GM23338 (cell line): ENCODE results near the gene ZSCAN25. TPM values are rescaled to one million over a fixed set of nuclear protein-coding genes. Genes with fewer than 3 reads are reported as not detected.

ENCODE experiments used
- ATAC-seq: fragments of 200-7000 bp; cut with Tn5 transposase; 3 replicates; pipeline ENCODE4 v1.9.1; 2020
- DNase-seq: peaks from one replicate; pipeline ENCODE4 v3.0.0-alpha.2; 2015; ENCODE audit warnings: low spot score
- H2AFZ ChIP-seq: fragments of 200-600 bp; sonication (generic); 2 replicates; pipeline ENCODE4 v1.8.0; 2016; ENCODE audit warnings: antibody characterized with exemption, mild to moderate bottlenecking, moderate library complexity
- H3F3A ChIP-seq: fragments of 200-600 bp; sonication (generic); replicated peaks from 2 replicates; pipeline ENCODE4 v1.8.0; 2017; ENCODE audit warnings: antibody characterized with exemption, mixed run types, low read depth
- H3K27ac ChIP-seq: fragments of 200-600 bp; sonication (generic); 2 replicates; pipeline ENCODE4 v1.6.1; 2016; ENCODE audit warnings: low read depth
- H3K27me3 ChIP-seq: fragments of 200-600 bp; sonication (generic); 2 replicates; pipeline ENCODE4 v1.8.0; 2016; ENCODE audit warnings: mild to moderate bottlenecking, mixed run types, moderate library complexity; ENCODE audit not compliant: insufficient read depth
- H3K36me3 ChIP-seq: fragments of 200-600 bp; sonication (generic); 2 replicates; pipeline ENCODE4 v1.8.0; 2016; ENCODE audit warnings: mild to moderate bottlenecking; ENCODE audit not compliant: insufficient read depth
- H3K4me1 ChIP-seq: fragments of 200-600 bp; sonication (generic); 2 replicates; pipeline ENCODE4 v1.8.0; 2016; ENCODE audit warnings: mild to moderate bottlenecking, moderate library complexity; ENCODE audit not compliant: insufficient read depth
- H3K4me2 ChIP-seq: fragments of 200-600 bp; sonication (generic); 2 replicates; pipeline ENCODE4 v1.7.1; 2017; ENCODE audit warnings: mixed run types
- H3K4me3 ChIP-seq: fragments of 200-600 bp; sonication (generic); 2 replicates; pipeline ENCODE4 v1.6.1; 2016; ENCODE audit warnings: mixed run types
- H3K79me2 ChIP-seq: fragments of 200-600 bp; sonication (generic); replicated peaks from 2 replicates; pipeline ENCODE4 v1.8.0; 2017; ENCODE audit warnings: mild to moderate bottlenecking; ENCODE audit not compliant: insufficient read depth
- H3K9me2 ChIP-seq: fragments of 200-600 bp; sonication (generic); 2 replicates; pipeline ENCODE4 v1.8.0; 2017; ENCODE audit not compliant: insufficient read depth
- H4K20me1 ChIP-seq: fragments of 200-600 bp; sonication (generic); replicated peaks from 2 replicates; pipeline ENCODE4 v1.8.0; 2017; ENCODE audit warnings: mild to moderate bottlenecking; ENCODE audit not compliant: insufficient read depth
- H3K27ac Mint-ChIP-seq: 2 replicates; pipeline ENCODE4 v1.8.0; 2020; ENCODE audit warnings: inconsistent platforms, mild to moderate bottlenecking, moderate library complexity, mixed read lengths
- H3K27me3 Mint-ChIP-seq: 3 replicates; pipeline ENCODE4 v1.8.0; 2022; ENCODE audit warnings: low read depth, mild to moderate bottlenecking, moderate library complexity, mixed read lengths, inconsistent platforms; ENCODE audit not compliant: insufficient read depth, poor library complexity
- H3K36me3 Mint-ChIP-seq: 3 replicates; pipeline ENCODE4 v1.8.0; 2021; ENCODE audit warnings: low read depth, mild to moderate bottlenecking, inconsistent platforms, moderate library complexity, mixed read lengths
- H3K4me1 Mint-ChIP-seq: 3 replicates; pipeline ENCODE4 v1.8.0; 2020; ENCODE audit warnings: mild to moderate bottlenecking, inconsistent platforms, mixed read lengths
- H3K4me3 Mint-ChIP-seq: 3 replicates; pipeline ENCODE4 v1.8.0; 2021; ENCODE audit warnings: moderate library complexity, mild to moderate bottlenecking, inconsistent platforms, mixed read lengths
- H3K9me3 Mint-ChIP-seq: 3 replicates; pipeline ENCODE4 v1.8.0; 2020; ENCODE audit warnings: moderate library complexity, mild to moderate bottlenecking, inconsistent platforms, mixed read lengths
- CREB1 ChIP-seq: fragments of 250-450 bp; sonication (Bioruptor Pico); IDR thresholded peaks from 2 replicates; pipeline ENCODE4 v1.5.0; 2020; ENCODE audit warnings: low read depth, mild to moderate bottlenecking, moderate library complexity
- ETS1 ChIP-seq: IDR thresholded peaks from 2 replicates; pipeline ENCODE4 v1.6.1; 2016; ENCODE audit warnings: antibody characterized with exemption
- EZH2 ChIP-seq: fragments of 200-600 bp; sonication (generic); IDR thresholded peaks from one replicate; pipeline ENCODE4 v1.8.0; 2017; ENCODE audit warnings: antibody characterized with exemption, mild to moderate bottlenecking, low read depth; ENCODE audit not compliant: unreplicated experiment
- EZH2phosphoT487 ChIP-seq: fragments of 200-600 bp; sonication (generic); IDR thresholded peaks from one replicate; pipeline ENCODE4 v1.8.1; 2018; ENCODE audit warnings: antibody characterized with exemption; ENCODE audit not compliant: unreplicated experiment
- JUNB ChIP-seq: IDR thresholded peaks from one replicate; pipeline ENCODE4 v1.6.1; 2016; ENCODE audit warnings: antibody characterized with exemption; ENCODE audit not compliant: unreplicated experiment
- NANOG ChIP-seq: IDR thresholded peaks from 2 replicates; pipeline ENCODE4 v1.6.1; 2016; ENCODE audit warnings: antibody characterized with exemption, borderline replicate concordance
- POLR2AphosphoS5 ChIP-seq: IDR thresholded peaks from 2 replicates; pipeline ENCODE4 v1.6.1; 2016; ENCODE audit warnings: antibody characterized with exemption, low read depth
- STAT1 ChIP-seq: IDR thresholded peaks from one replicate; pipeline ENCODE4 v1.6.1; 2016; ENCODE audit warnings: antibody characterized with exemption; ENCODE audit not compliant: unreplicated experiment
- ZNF114 ChIP-seq: fragments of 250-450 bp; sonication (Bioruptor Pico); IDR thresholded peaks from 2 replicates; pipeline ENCODE4 v1.5.0; 2020; ENCODE audit warnings: mild to moderate bottlenecking, moderate library complexity
- ZNF331 ChIP-seq: fragments of 250-450 bp; sonication (Bioruptor Pico); IDR thresholded peaks from 2 replicates; pipeline ENCODE4 v1.5.0; 2020; ENCODE audit warnings: low read depth, mild to moderate bottlenecking, moderate library complexity
- polyA plus RNA-seq: library from polyadenylated mRNA; unstranded; fragments of >200 nt; fragmentation: Nextera tagmentation; extraction: Ambion mirVana; gene quantifications from 2 replicates; pipeline ENCODE4 v1.2.1, GENCODE V29; 2016
- total RNA-seq: library from RNA; depleted of rRNA; stranded (reverse); fragments of >200 nt; shearing (Covaris generic); gene quantifications from 2 replicates; pipeline ENCODE4 v1.2.3, GENCODE V29; 2014
- TF ChIP-seq, protein P1 (sequence below): fragments of 250-450 bp; sonication (Bioruptor Pico); IDR thresholded peaks from 2 replicates; pipeline ENCODE4 v1.5.0; 2020; ENCODE audit warnings: mild to moderate bottlenecking, moderate library complexity
- TF ChIP-seq, protein P2 (sequence below): IDR thresholded peaks from one replicate; pipeline ENCODE4 v1.6.1; 2018; ENCODE audit warnings: antibody characterized with exemption; ENCODE audit not compliant: unreplicated experiment
- TF ChIP-seq, protein P3 (sequence below), 2 experiments: fragments of 200-600 bp in 1 of 2; sonication (generic) in 1 of 2; conservative IDR thresholded peaks; 2 replicates each; pipeline versions ENCODE4 v1.5.1 to v1.6.1; 2016 to 2017; ENCODE audit warnings: antibody characterized with exemption in 2 of 2, low read depth in 2 of 2, mild to moderate bottlenecking in 2 of 2, moderate library complexity in 1 of 2

Gene ZSCAN25
- total and polyA plus RNA-seq, 2 experiments from 2014 or later: 4.8 to 17.5 TPM

DNA sequence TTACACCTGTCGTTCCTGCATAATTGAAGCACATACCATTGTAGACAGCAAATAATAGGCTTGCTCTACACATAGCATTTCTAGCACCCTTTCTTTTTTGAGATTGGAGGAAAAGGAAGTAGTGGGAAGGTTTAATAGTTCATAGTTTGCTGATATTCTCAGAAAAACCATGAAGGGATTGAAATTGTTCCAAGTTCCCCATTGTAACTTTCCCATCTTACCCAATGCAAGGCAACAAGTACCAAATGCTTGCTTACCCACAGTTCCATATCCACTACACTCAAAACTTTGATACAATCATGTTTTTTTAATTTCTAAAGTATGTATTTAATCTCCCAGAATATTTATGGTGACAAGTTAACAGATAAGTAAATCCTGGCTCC is 49.3 kb downstream of the ZSCAN25 start (continued):
- no peak for TF ChIP-seq EZH2phosphoT487

- Histone ChIP-seq H3K4me1 (no peaks in the 10 kb centered on the region), H3K27me3 (no peaks in the 10 kb centered on the region), H3K27ac (no peak overlapping the region), H3K36me3 (no peaks in the 10 kb centered on the region), H2AFZ (no peak overlapping the region), H3K79me2 (no peaks in the 10 kb centered on the region), H3K9me2 (no peaks in the 10 kb centered on the region), H3K4me2 (no peak overlapping the region), H3K4me3 (no peak overlapping the region), H3F3A (no peaks in the 10 kb centered on the region), H4K20me1 (no peaks in the 10 kb centered on the region)
- Mint-ChIP-seq H3K4me3 (no peak overlapping the region), H3K27me3 (no peaks in the 10 kb centered on the region), H3K9me3 (no peaks in the 10 kb centered on the region), H3K4me1 (peaks cover 3% of the 10 kb centered on the region; the same call in 2 of the 3 replicates), H3K27ac (no peak overlapping the region), H3K36me3 (no peaks in the 10 kb centered on the region)
- TF ChIP-seq EZH2: no peak
- TF ChIP-seq NANOG: no peak
- no peak for TF ChIP-seq ETS1
- TF ChIP-seq, protein P1, sequence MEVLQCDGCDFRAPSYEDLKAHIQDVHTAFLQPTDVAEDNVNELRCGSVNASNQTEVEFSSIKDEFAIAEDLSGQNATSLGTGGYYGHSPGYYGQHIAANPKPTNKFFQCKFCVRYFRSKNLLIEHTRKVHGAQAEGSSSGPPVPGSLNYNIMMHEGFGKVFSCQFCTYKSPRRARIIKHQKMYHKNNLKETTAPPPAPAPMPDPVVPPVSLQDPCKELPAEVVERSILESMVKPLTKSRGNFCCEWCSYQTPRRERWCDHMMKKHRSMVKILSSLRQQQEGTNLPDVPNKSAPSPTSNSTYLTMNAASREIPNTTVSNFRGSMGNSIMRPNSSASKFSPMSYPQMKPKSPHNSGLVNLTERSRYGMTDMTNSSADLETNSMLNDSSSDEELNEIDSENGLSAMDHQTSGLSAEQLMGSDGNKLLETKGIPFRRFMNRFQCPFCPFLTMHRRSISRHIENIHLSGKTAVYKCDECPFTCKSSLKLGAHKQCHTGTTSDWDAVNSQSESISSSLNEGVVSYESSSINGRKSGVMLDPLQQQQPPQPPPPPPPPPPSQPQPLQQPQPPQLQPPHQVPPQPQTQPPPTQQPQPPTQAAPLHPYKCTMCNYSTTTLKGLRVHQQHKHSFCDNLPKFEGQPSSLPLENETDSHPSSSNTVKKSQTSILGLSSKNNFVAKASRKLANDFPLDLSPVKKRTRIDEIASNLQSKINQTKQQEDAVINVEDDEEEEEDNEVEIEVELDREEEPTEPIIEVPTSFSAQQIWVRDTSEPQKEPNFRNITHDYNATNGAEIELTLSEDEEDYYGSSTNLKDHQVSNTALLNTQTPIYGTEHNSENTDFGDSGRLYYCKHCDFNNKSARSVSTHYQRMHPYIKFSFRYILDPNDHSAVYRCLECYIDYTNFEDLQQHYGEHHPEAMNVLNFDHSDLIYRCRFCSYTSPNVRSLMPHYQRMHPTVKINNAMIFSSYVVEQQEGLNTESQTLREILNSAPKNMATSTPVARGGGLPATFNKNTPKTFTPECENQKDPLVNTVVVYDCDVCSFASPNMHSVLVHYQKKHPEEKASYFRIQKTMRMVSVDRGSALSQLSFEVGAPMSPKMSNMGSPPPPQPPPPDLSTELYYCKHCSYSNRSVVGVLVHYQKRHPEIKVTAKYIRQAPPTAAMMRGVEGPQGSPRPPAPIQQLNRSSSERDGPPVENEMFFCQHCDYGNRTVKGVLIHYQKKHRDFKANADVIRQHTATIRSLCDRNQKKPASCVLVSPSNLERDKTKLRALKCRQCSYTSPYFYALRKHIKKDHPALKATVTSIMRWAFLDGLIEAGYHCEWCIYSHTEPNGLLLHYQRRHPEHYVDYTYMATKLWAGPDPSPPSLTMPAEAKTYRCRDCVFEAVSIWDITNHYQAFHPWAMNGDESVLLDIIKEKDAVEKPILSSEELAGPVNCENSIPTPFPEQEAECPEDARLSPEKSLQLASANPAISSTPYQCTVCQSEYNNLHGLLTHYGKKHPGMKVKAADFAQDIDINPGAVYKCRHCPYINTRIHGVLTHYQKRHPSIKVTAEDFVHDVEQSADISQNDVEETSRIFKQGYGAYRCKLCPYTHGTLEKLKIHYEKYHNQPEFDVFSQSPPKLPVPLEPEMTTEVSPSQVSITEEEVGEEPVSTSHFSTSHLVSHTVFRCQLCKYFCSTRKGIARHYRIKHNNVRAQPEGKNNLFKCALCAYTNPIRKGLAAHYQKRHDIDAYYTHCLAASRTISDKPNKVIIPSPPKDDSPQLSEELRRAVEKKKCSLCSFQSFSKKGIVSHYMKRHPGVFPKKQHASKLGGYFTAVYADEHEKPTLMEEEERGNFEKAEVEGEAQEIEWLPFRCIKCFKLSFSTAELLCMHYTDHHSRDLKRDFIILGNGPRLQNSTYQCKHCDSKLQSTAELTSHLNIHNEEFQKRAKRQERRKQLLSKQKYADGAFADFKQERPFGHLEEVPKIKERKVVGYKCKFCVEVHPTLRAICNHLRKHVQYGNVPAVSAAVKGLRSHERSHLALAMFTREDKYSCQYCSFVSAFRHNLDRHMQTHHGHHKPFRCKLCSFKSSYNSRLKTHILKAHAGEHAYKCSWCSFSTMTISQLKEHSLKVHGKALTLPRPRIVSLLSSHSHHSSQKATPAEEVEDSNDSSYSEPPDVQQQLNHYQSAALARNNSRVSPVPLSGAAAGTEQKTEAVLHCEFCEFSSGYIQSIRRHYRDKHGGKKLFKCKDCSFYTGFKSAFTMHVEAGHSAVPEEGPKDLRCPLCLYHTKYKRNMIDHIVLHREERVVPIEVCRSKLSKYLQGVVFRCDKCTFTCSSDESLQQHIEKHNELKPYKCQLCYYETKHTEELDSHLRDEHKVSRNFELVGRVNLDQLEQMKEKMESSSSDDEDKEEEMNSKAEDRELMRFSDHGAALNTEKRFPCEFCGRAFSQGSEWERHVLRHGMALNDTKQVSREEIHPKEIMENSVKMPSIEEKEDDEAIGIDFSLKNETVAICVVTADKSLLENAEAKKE (CRISPR knock-in tag): no peak
- TF ChIP-seq CREB1: no peak
- no peak for TF ChIP-seq EZH2phosphoT487
- no peak for TF ChIP-seq ZNF114 (CRISPR knock-in tag)
- no peak for TF ChIP-seq POLR2AphosphoS5
- TF ChIP-seq, protein P2, sequence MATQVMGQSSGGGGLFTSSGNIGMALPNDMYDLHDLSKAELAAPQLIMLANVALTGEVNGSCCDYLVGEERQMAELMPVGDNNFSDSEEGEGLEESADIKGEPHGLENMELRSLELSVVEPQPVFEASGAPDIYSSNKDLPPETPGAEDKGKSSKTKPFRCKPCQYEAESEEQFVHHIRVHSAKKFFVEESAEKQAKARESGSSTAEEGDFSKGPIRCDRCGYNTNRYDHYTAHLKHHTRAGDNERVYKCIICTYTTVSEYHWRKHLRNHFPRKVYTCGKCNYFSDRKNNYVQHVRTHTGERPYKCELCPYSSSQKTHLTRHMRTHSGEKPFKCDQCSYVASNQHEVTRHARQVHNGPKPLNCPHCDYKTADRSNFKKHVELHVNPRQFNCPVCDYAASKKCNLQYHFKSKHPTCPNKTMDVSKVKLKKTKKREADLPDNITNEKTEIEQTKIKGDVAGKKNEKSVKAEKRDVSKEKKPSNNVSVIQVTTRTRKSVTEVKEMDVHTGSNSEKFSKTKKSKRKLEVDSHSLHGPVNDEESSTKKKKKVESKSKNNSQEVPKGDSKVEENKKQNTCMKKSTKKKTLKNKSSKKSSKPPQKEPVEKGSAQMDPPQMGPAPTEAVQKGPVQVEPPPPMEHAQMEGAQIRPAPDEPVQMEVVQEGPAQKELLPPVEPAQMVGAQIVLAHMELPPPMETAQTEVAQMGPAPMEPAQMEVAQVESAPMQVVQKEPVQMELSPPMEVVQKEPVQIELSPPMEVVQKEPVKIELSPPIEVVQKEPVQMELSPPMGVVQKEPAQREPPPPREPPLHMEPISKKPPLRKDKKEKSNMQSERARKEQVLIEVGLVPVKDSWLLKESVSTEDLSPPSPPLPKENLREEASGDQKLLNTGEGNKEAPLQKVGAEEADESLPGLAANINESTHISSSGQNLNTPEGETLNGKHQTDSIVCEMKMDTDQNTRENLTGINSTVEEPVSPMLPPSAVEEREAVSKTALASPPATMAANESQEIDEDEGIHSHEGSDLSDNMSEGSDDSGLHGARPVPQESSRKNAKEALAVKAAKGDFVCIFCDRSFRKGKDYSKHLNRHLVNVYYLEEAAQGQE: no peak
- no peak for TF ChIP-seq JUNB
- TF ChIP-seq, protein P3, sequence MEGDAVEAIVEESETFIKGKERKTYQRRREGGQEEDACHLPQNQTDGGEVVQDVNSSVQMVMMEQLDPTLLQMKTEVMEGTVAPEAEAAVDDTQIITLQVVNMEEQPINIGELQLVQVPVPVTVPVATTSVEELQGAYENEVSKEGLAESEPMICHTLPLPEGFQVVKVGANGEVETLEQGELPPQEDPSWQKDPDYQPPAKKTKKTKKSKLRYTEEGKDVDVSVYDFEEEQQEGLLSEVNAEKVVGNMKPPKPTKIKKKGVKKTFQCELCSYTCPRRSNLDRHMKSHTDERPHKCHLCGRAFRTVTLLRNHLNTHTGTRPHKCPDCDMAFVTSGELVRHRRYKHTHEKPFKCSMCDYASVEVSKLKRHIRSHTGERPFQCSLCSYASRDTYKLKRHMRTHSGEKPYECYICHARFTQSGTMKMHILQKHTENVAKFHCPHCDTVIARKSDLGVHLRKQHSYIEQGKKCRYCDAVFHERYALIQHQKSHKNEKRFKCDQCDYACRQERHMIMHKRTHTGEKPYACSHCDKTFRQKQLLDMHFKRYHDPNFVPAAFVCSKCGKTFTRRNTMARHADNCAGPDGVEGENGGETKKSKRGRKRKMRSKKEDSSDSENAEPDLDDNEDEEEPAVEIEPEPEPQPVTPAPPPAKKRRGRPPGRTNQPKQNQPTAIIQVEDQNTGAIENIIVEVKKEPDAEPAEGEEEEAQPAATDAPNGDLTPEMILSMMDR (conservative IDR thresholded peaks at IDR 0.05; ENCODE audit: low read depth in 2 of 2): no peak
- no peak for TF ChIP-seq ZNF331 (CRISPR knock-in tag)
- no peak for TF ChIP-seq STAT1
- ATAC-seq: no peak
- DNase-seq: no peak
These were observed 50.4 kb downstream of the ZSCAN25 start for GRCh38 chr7:99667179-99667578.
